ENCODE measurements around the gene CD93. TPM values are rescaled to one million over a fixed set of nuclear protein-coding genes. Genes with fewer than 3 reads are reported as not detected.
A peak's percentile ranks its signal among the peaks of the same experiment; 100 is the strongest.

Gene CD93
- total RNA-seq, 2 donors from 2014 or later = 14.2 to 19.2 TPM

DNA sequence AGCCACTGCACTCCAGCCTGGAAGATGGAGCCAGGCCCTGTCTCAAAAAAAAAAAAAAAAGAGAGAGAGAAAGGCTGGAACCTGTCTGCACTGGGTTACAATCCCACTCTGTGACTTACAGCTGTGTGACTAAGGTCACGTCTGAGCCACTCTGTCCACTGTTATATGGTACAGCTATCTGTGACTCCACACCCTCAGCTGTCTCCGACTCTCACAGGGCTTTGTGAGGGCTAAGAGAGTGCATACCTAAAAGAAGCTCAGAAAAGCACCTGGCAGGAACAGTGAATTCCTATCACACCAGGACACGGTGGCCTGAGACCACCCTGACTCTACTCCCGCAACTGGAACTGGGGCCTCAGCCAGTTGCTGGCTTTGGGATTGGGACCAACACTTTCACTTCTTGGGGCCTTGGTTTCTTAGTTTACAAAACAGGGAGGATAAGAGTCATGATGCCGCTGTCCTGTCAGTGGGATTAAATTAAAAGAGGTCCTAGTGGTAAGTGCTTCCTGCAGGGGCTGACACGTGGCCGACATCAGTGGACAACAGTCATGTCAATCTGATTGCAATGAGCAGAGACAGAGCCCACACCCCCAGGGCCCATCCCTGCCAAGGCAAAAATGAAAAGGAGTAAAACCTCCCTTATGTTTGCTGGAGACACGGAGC lies 5.7 kb upstream of the CD93 start:
- intact Hi-C loops (cut with DNase I) = no loop called here
- no peaks in the 10 kb centered on the region for H3K27me3 ChIP-seq
- no peak for DNase-seq
- no peaks in the 10 kb centered on the region for H3K9me3 ChIP-seq
- peak; percentile 36 for ATAC-seq
- H3K4me1 ChIP-seq = peaks cover 28% of the 10 kb centered on the region
- H3K27ac ChIP-seq = peak overlapping the region in 2 of 4 donors; percentile 42 to 57
- 44% methylated on average over 8 of the region's 8 CpGs for WGBS, 2 donors
- no peak overlapping the region for H3K4me3 ChIP-seq
- TF ChIP-seq POLR2A (IDR thresholded peaks at IDR 0.05) (no peak), CTCF (IDR thresholded peaks at IDR 0.05) (no peak)
- no peaks in the 10 kb centered on the region for H3K36me3 ChIP-seq (replicated peaks in 1 of 2; ENCODE audit: insufficient read depth in 1 of 2, low read depth in 2 of 2)

DNA sequence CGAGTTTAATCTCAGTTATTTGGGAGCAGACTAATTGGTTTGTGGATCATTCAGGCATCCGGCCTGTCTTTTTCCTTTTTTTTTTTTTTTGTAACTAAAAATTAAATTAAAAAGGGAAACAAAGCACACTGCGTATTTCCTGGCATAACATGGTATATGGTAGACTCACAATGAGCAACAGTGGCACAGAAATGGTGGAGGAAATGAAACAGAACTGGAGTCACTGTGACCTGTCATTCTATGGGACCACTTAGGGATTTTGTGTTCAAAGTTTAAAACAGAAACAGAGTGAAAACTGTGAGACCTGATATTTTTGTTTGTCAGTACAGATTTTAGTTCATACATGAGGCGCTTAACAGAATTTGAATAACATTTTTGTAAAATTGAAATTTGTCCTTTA lies 4.8 kb upstream of the CD93 start:
- WGBS, 2 donors = 68 to 84% methylated on average over 4 of the region's 4 CpGs
- DNase-seq = no peak
- no peak for ATAC-seq

GRCh38 chr20:23090147-23090546 lies 4.0 kb upstream of the CD93 start:
- no peak for DNase-seq
- Histone ChIP-seq H3K4me1 (peaks cover 28% of the 10 kb centered on the region), H3K9me3 (no peaks in the 10 kb centered on the region), H3K27ac (no peak overlapping the region), H3K36me3 (replicated peaks in 1 of 2; ENCODE audit: insufficient read depth in 1 of 2, low read depth in 2 of 2) (no peaks in the 10 kb centered on the region), H3K27me3 (no peaks in the 10 kb centered on the region), H3K4me3 (no peak overlapping the region)
- intact Hi-C loops (cut with DNase I) = no loop called here
- TF ChIP-seq CTCF (IDR thresholded peaks at IDR 0.05) (no peak), POLR2A (IDR thresholded peaks at IDR 0.05) (no peak)
- no peak for ATAC-seq
- WGBS, 2 donors = 80% methylated on average over 6 of the region's 6 CpGs

More for the DNA sequence above, 4.8 kb upstream of the CD93 start:
- intact Hi-C loops (cut with DNase I) = no loop called here
- no peaks in the 10 kb centered on the region for H3K27me3 ChIP-seq
- H3K27ac ChIP-seq = no peak overlapping the region
- H3K36me3 ChIP-seq (replicated peaks in 1 of 2; ENCODE audit: insufficient read depth in 1 of 2, low read depth in 2 of 2) = no peaks in the 10 kb centered on the region
- no peak for TF ChIP-seq POLR2A (IDR thresholded peaks at IDR 0.05)
- no peak for TF ChIP-seq CTCF (IDR thresholded peaks at IDR 0.05)
- H3K4me1 ChIP-seq = peaks cover 28% of the 10 kb centered on the region
- H3K4me3 ChIP-seq = no peak overlapping the region
- no peaks in the 10 kb centered on the region for H3K9me3 ChIP-seq

DNA sequence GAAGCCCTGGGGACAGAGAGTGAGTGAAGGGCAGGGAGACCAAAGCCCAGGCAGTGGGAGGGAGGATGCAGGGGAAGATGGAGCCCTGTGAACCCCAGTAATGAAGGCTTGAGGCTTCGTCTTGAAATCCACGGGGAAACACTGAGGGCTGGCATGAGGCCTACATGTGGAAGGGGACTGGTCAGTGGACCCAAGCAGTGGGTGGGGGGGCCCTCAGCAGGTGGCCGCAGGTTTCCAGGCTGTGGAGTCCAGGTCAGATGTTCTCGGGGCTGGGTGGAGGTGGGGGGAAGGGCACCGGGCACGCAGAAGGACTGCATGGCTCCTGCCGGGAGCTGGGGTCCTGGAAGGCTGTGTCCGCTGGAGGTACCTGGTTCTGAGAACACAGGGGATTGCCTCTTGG lies 2.7 kb upstream of the CD93 start:
- Histone ChIP-seq H3K4me1 (peaks cover 26% of the 10 kb centered on the region), H3K27ac (no peak overlapping the region), H3K27me3 (no peaks in the 10 kb centered on the region), H3K4me3 (no peak overlapping the region), H3K36me3 (replicated peaks in 1 of 2; ENCODE audit: insufficient read depth in 1 of 2, low read depth in 2 of 2) (no peaks in the 10 kb centered on the region), H3K9me3 (no peaks in the 10 kb centered on the region)
- 92 to 95% methylated on average over 5 to 8 of the region's 8 CpGs for WGBS, 2 donors
- ATAC-seq (no peak), DNase-seq (no peak)
- intact Hi-C loops (cut with DNase I) = no loop called here
- TF ChIP-seq POLR2A (IDR thresholded peaks at IDR 0.05) = no peak
- no peak for TF ChIP-seq CTCF (IDR thresholded peaks at IDR 0.05)
